Osteocyte (in vitro differentiated cells): ENCODE measurements around the gene CNRIP1. TPM values are rescaled to one million over a fixed set of nuclear protein-coding genes. Genes with fewer than 3 reads are reported as not detected.

Experiments
- DNase-seq: peaks from one replicate; pipeline ENCODE4 v3.0.0; 2021; ENCODE audit warnings: mixed read lengths; ENCODE audit not compliant: unreplicated experiment; ENCODE audit errors: extremely low spot score
- H3K27ac Mint-ChIP-seq: one replicate; pipeline ENCODE4 v1.8.0; 2021; ENCODE audit warnings: mild to moderate bottlenecking, mixed read lengths; ENCODE audit not compliant: unreplicated experiment
- H3K27me3 Mint-ChIP-seq: one replicate; pipeline ENCODE4 v1.8.0; 2021; ENCODE audit warnings: mixed read lengths; ENCODE audit not compliant: unreplicated experiment
- H3K36me3 Mint-ChIP-seq: one replicate; pipeline ENCODE4 v1.8.0; 2021; ENCODE audit warnings: mixed read lengths; ENCODE audit not compliant: unreplicated experiment
- H3K4me1 Mint-ChIP-seq: one replicate; pipeline ENCODE4 v1.8.0; 2021; ENCODE audit warnings: mixed read lengths; ENCODE audit not compliant: unreplicated experiment
- H3K4me3 Mint-ChIP-seq: one replicate; pipeline ENCODE4 v1.8.0; 2021; ENCODE audit warnings: mild to moderate bottlenecking, moderate library complexity, mixed read lengths; ENCODE audit not compliant: unreplicated experiment
- H3K9me3 Mint-ChIP-seq: one replicate; pipeline ENCODE4 v1.8.0; 2021; ENCODE audit warnings: mixed read lengths; ENCODE audit not compliant: unreplicated experiment
- CTCF ChIP-seq: fragments of 200-600 bp; sonication (generic); IDR thresholded peaks from 2 replicates; pipeline ENCODE4 v1.5.0; 2021; ENCODE audit warnings: antibody characterized with exemption, mild to moderate bottlenecking, moderate library complexity
- total RNA-seq: library from RNA; stranded (reverse); gene quantifications from 2 replicates; pipeline ENCODE4 v1.2.1, GENCODE V29; 2021

CNRIP1 gene
- total RNA-seq, 1 donor from 2014 or later = 33.9 TPM

GRCh38 chr2:68248361-68248760, 71.4 kb downstream of the CNRIP1 start:
- no peak overlapping the region for H3K4me3 Mint-ChIP-seq
- H3K4me1 Mint-ChIP-seq = peaks cover 15% of the 10 kb centered on the region
- no peak for TF ChIP-seq CTCF
- no peaks in the 10 kb centered on the region for H3K9me3 Mint-ChIP-seq
- H3K27ac Mint-ChIP-seq = no peak overlapping the region
- no peaks in the 10 kb centered on the region for H3K36me3 Mint-ChIP-seq
- H3K27me3 Mint-ChIP-seq = no peaks in the 10 kb centered on the region
- no peak for DNase-seq

GRCh38 chr2:68246396-68246795, 73.4 kb downstream of the CNRIP1 start:
- no peak overlapping the region for H3K4me3 Mint-ChIP-seq
- H3K9me3 Mint-ChIP-seq = no peaks in the 10 kb centered on the region
- no peaks in the 10 kb centered on the region for H3K27me3 Mint-ChIP-seq
- no peak overlapping the region for H3K27ac Mint-ChIP-seq
- DNase-seq = no peak
- H3K4me1 Mint-ChIP-seq = peaks cover 15% of the 10 kb centered on the region
- TF ChIP-seq CTCF = no peak
- no peaks in the 10 kb centered on the region for H3K36me3 Mint-ChIP-seq

DNA sequence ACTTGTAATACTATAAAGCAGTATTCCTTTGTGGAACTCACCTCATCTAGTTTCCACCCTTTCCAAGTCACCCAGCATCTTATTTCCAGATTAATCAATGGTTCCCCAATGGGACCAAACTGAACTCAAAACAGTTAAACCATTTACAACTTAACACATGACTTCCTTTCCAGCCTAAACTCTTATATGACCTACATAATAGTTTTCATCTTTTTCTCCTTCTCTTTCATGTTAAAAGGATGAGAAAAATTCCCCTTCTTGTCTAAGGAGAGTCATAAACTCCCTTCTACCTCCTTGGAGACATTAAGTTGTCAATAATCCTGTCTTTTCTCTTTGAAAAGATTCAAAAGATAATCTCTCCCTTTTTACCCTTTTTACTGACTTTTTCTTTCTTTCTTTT, 74.1 kb downstream of the CNRIP1 start:
- Mint-ChIP-seq H3K9me3 (no peaks in the 10 kb centered on the region), H3K27me3 (no peaks in the 10 kb centered on the region), H3K36me3 (no peaks in the 10 kb centered on the region), H3K27ac (no peak overlapping the region), H3K4me1 (peaks cover 15% of the 10 kb centered on the region), H3K4me3 (no peak overlapping the region)
- no peak for DNase-seq
- no peak for TF ChIP-seq CTCF

DNA sequence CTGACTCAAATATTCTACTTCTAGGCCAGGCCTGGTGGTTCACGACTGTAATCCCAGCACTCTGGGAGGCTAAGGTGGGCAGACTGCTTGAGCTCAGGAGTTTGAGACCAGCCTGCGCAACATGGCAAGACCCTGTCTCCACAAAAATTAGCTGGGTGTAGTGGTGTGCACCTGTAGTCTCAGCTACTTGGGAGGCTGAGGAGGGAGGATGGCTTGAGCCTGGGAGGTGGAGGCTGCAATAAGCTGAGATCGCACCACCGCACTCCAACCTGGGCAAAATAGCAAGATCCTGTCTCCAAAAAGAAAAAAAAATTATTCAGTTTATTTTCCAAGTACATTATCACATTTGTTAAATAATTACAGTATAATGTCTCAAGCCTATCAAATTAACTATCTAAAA, 74.7 kb downstream of the CNRIP1 start:
- Mint-ChIP-seq H3K9me3 (no peaks in the 10 kb centered on the region), H3K4me1 (peaks cover 15% of the 10 kb centered on the region), H3K36me3 (no peaks in the 10 kb centered on the region), H3K4me3 (no peak overlapping the region), H3K27me3 (no peaks in the 10 kb centered on the region), H3K27ac (no peak overlapping the region)
- no peak for TF ChIP-seq CTCF
- DNase-seq = no peak

DNA sequence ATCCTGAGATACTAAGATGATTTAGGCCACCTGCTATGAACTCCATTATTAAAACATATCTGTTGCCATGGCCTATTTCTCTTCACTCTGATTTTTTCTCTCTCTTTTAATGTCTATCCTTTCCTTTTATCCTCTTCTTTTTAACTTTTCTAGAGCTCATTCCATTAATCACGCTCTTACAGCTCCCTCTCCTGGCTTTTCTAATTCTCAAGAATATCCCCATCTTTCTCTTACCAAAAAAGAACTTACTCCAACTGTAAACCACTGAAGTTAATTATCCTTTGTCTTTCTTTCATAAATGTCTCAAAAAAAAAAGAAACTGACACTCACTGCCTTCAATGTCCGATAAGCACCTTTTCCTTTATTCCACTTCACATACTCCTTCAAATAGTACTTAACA, 75.3 kb downstream of the CNRIP1 start:
- Mint-ChIP-seq H3K9me3 (no peaks in the 10 kb centered on the region), H3K27me3 (no peaks in the 10 kb centered on the region), H3K27ac (no peak overlapping the region), H3K4me3 (no peak overlapping the region), H3K36me3 (no peaks in the 10 kb centered on the region), H3K4me1 (peaks cover 13% of the 10 kb centered on the region)
- TF ChIP-seq CTCF = peak; percentile 49
- DNase-seq = no peak

Other genes with a start within 250 kb of the CNRIP1 start
- gene PNO1, start 162.1 kb downstream of the CNRIP1 start, total RNA-seq = 10.3 and 11.3 TPM in 2 replicates
- gene PPP3R1, start 67.4 kb downstream of the CNRIP1 start, total RNA-seq = 68.4 and 69.3 TPM in 2 replicates
- gene PLEK, start 45.3 kb upstream of the CNRIP1 start, total RNA-seq = 0.19 TPM in 1 of 2 replicates, not detected in the other
- 0.81 and 1.0 TPM in 2 replicates for gene FBXO48, start 147.3 kb upstream of the CNRIP1 start, total RNA-seq
- 5.8 and 6.4 TPM in 2 replicates for gene APLF, start 147.6 kb upstream of the CNRIP1 start, total RNA-seq